B cell (primary cell): ENCODE results near the gene EYS.

ENCODE experiments used
- EZH2 ChIP-seq: IDR thresholded peaks from 2 replicates; pipeline ENCODE4 v1.6.1; 2012; ENCODE audit warnings: borderline replicate concordance, low read depth, mild to moderate bottlenecking, moderate library complexity, low read length; ENCODE audit not compliant: insufficient read depth, poor library complexity, severe bottlenecking
- TF ChIP-seq, protein P1 (sequence below): fragments of 200-600 bp; IDR thresholded peaks from one replicate; pipeline ENCODE4 v1.8.0; 2022; ENCODE audit warnings: antibody characterized with exemption, mild to moderate bottlenecking

DNA sequence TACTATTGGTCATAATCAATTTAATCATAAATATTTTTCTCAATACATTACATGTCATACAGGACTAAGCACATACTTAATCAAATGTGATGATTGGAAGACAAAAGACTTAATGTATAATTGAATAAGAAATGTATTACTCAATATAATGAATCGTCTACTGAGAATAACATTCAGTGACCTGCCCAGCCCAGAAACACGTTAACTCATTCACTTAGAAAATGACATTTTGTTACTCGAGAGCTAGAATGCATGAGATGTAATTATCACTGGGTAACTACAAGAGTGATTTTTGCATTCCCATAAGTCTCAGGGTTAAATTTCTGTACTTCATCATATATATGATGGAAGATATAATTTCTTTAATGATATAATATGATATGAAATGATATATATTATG lies 444.8 kb downstream of the EYS start:
- TF ChIP-seq, protein P1, sequence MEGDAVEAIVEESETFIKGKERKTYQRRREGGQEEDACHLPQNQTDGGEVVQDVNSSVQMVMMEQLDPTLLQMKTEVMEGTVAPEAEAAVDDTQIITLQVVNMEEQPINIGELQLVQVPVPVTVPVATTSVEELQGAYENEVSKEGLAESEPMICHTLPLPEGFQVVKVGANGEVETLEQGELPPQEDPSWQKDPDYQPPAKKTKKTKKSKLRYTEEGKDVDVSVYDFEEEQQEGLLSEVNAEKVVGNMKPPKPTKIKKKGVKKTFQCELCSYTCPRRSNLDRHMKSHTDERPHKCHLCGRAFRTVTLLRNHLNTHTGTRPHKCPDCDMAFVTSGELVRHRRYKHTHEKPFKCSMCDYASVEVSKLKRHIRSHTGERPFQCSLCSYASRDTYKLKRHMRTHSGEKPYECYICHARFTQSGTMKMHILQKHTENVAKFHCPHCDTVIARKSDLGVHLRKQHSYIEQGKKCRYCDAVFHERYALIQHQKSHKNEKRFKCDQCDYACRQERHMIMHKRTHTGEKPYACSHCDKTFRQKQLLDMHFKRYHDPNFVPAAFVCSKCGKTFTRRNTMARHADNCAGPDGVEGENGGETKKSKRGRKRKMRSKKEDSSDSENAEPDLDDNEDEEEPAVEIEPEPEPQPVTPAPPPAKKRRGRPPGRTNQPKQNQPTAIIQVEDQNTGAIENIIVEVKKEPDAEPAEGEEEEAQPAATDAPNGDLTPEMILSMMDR, result no peak
- no peak for TF ChIP-seq EZH2
